ENCODE data around the gene TMEM259.

Gene TMEM259

DNA sequence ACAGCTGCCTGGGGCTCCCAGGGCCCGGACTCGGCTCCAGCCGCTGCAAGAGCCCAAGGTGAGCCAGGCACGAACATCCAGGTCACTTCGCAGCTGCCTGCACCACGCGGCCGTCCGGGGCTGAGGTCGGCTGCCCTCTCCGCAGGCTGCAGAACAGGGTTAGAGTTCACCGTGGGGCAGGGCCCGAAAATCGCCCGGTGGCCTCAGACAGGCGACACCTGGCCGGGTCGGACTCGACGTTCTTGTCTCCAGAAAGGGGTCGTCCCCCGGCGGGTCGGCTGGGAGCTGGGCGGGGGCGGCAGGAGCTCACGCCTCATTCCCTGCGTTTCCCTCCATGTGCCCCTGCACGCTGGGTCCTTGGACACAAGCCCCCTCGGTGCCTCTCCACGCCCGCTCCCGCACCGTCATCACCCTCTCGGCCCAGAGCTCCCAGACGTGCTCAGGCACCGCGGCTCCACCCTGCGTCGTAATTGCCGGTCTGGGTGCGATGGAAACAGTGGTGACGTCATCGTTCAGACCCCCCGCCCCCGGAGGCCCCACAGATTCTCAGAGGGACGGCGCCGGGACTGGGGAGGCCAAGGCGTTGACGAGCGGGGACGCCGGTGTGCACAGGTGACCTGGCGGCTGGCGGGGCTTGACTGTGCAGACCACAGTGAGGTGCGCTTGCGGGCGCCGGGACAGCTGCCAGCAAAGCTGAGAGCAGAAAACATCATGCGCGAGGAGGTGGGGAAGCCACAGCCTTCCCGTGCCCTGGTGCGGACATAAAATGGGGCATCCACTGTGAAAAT lies 24.7 kb downstream of the TMEM259 start:
- H3K27ac ChIP-seq (ENCODE audit: low read length): no peak overlapping the region
- peaks cover 11% of the 10 kb centered on the region for H3K4me1 ChIP-seq (ENCODE audit: control insufficient read depth, insufficient read depth, low read length)
- no peak overlapping the region for H3K9ac ChIP-seq (ENCODE audit: low read length in 2 of 2)
- H3K4me3 ChIP-seq (ENCODE audit: low read length in 2 of 2): no peak overlapping the region
- peaks cover 44 to 46% of the 10 kb centered on the region in 2 donors for H3K27me3 ChIP-seq (ENCODE audit: control insufficient read depth in 1 of 2, insufficient read depth in 2 of 2, low read length in 2 of 2)
- H3K36me3 ChIP-seq (ENCODE audit: control insufficient read depth in 2 of 2, insufficient read depth in 2 of 2, low read length in 2 of 2): no peaks in the 10 kb centered on the region
- no peaks in the 10 kb centered on the region for H3K9me3 ChIP-seq (ENCODE audit: control insufficient read depth in 2 of 2, low read length in 2 of 2)

DNA sequence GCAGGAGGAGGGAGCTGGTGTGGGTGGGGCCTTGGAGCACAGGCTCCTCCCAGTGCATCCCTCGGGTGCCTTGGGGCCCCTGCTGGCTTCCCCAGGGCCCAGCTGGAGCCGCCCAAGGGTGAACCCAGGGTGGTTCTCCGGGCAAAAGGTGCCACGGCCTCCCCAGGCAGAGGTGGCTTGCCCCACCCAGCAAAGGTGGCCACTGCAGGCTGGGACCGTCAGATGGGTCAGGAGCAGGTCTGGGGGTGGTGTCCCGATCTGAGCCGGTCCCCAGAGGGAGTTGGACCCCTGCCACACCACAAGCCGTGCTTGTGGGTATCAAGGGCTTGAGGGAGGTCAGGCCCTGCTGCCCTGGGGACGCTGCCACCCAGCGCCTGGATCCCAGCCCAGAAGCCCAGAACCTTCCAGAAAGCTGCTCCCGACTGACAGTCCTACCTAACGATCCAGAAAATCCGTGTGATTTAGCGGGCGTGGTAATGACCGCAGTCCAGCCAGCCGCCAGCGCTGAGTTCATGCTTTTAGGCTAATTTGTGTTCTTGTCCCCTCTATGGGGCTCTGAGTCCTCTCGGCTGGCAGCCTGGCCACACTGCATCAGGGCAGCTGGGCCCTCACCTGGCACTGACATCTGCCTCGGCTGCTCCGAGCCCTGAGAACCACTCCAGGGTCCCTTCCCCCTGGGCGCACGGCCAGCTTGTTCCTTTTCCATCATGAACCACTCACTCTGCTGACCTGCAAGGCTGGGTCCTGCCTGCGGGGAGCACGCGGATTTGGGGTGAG lies 25.7 kb downstream of the TMEM259 start:
- H3K4me1 ChIP-seq (ENCODE audit: control insufficient read depth, insufficient read depth, low read length): peaks cover 9% of the 10 kb centered on the region
- H3K9me3 ChIP-seq (ENCODE audit: control insufficient read depth in 2 of 2, low read length in 2 of 2): no peaks in the 10 kb centered on the region
- H3K9ac ChIP-seq (ENCODE audit: low read length in 2 of 2): no peak overlapping the region
- peaks cover 39 to 42% of the 10 kb centered on the region in 2 donors for H3K27me3 ChIP-seq (ENCODE audit: control insufficient read depth in 1 of 2, insufficient read depth in 2 of 2, low read length in 2 of 2)
- no peak overlapping the region for H3K4me3 ChIP-seq (ENCODE audit: low read length in 2 of 2)
- peaks cover 5 to 6% of the 10 kb centered on the region in 2 donors for H3K36me3 ChIP-seq (ENCODE audit: control insufficient read depth in 2 of 2, insufficient read depth in 2 of 2, low read length in 2 of 2)
- no peak overlapping the region for H3K27ac ChIP-seq (ENCODE audit: low read length)

- no peak overlapping the region for H3K4me3 ChIP-seq (ENCODE audit: low read length in 2 of 2)
- H3K36me3 ChIP-seq (ENCODE audit: control insufficient read depth in 2 of 2, insufficient read depth in 2 of 2, low read length in 2 of 2): peaks cover 7 to 11% of the 10 kb centered on the region in 2 donors
- peaks cover 7% of the 10 kb centered on the region for H3K4me1 ChIP-seq (ENCODE audit: control insufficient read depth, insufficient read depth, low read length)
- no peaks in the 10 kb centered on the region for H3K9me3 ChIP-seq (ENCODE audit: control insufficient read depth in 2 of 2, low read length in 2 of 2)
- no peak overlapping the region for H3K9ac ChIP-seq (ENCODE audit: low read length in 2 of 2)
- H3K27ac ChIP-seq (ENCODE audit: low read length): no peak overlapping the region
- H3K27me3 ChIP-seq (ENCODE audit: control insufficient read depth in 1 of 2, insufficient read depth in 2 of 2, low read length in 2 of 2): peaks cover 38 to 40% of the 10 kb centered on the region in 2 donors
These were observed 26.4 kb downstream of the TMEM259 start for GRCh38 chr19:994516-994915.

DNA sequence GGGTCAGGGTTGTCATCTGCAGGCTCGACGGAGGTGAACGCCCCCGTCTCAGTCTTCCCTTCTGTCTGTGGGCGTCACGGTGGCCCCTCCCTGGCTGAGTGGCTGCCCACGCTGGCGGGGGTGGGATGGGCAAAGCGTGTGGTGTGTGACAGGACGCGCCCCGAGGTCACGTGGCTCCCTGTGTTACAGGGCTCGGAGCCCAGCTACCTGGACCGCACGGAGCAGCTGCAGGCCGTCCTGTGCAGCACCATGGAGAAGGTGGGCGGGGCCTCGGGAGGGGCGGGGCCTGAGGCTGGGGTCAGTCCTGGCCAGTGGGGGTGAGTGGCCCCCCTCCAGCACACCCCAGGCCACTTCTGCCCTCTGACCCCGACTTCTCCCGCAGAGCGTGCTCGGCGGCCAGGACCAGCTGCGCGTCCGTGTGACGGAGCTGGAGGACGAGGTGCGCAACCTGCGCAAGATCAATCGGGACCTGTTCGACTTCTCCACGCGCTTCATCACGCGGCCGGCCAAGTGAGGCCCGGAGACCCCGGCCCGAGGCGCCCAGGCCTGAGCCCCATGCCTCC lies 27.0 kb downstream of the TMEM259 start:
- no peak overlapping the region for H3K9ac ChIP-seq (ENCODE audit: low read length in 2 of 2)
- H3K27me3 ChIP-seq (ENCODE audit: control insufficient read depth in 1 of 2, insufficient read depth in 2 of 2, low read length in 2 of 2): peaks cover 32 to 34% of the 10 kb centered on the region in 2 donors
- H3K27ac ChIP-seq (ENCODE audit: low read length): no peak overlapping the region
- no peak overlapping the region for H3K4me3 ChIP-seq (ENCODE audit: low read length in 2 of 2)
- H3K36me3 ChIP-seq (ENCODE audit: control insufficient read depth in 2 of 2, insufficient read depth in 2 of 2, low read length in 2 of 2): peaks cover 7 to 11% of the 10 kb centered on the region in 2 donors
- no peaks in the 10 kb centered on the region for H3K9me3 ChIP-seq (ENCODE audit: control insufficient read depth in 2 of 2, low read length in 2 of 2)
- H3K4me1 ChIP-seq (ENCODE audit: control insufficient read depth, insufficient read depth, low read length): peaks cover 7% of the 10 kb centered on the region

DNA sequence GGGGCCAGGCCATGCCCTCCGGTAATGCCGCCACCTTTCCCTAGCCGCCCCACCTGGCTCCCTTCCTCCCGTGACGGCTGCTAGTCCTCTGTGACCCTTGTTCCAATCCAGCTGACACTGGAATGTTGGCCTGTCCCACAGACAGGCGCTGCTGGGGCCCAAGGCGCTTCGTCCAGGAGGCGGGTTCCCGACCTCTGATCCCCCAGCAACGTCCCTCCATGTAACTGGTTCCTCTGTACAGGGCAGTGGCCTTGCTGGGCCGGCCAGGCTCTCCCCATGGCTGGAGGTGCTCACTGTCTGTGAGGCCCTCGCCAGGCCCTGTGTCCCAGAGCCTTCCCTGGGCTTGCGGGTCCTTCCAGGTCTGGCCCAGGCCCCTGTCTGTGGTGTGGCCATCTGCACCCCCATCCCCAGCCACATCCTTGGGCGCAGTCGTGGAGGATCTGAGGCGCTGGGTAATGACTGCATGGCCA lies 27.5 kb downstream of the TMEM259 start:
- Histone ChIP-seq H3K36me3 (ENCODE audit: control insufficient read depth in 2 of 2, insufficient read depth in 2 of 2, low read length in 2 of 2) (peaks cover 7 to 11% of the 10 kb centered on the region in 2 donors), H3K9me3 (ENCODE audit: control insufficient read depth in 2 of 2, low read length in 2 of 2) (no peaks in the 10 kb centered on the region), H3K9ac (ENCODE audit: low read length in 2 of 2) (no peak overlapping the region), H3K4me3 (ENCODE audit: low read length in 2 of 2) (no peak overlapping the region), H3K27me3 (ENCODE audit: control insufficient read depth in 1 of 2, insufficient read depth in 2 of 2, low read length in 2 of 2) (peaks cover 27 to 30% of the 10 kb centered on the region in 2 donors), H3K4me1 (ENCODE audit: control insufficient read depth, insufficient read depth, low read length) (peaks cover 7% of the 10 kb centered on the region), H3K27ac (ENCODE audit: low read length) (no peak overlapping the region)

GRCh38 chr19:992670-993055 lies 28.3 kb downstream of the TMEM259 start:
- Histone ChIP-seq H3K27ac (ENCODE audit: low read length) (no peak overlapping the region), H3K4me1 (ENCODE audit: control insufficient read depth, insufficient read depth, low read length) (peaks cover 7% of the 10 kb centered on the region), H3K4me3 (ENCODE audit: low read length in 2 of 2) (no peak overlapping the region), H3K9me3 (ENCODE audit: control insufficient read depth in 2 of 2, low read length in 2 of 2) (no peaks in the 10 kb centered on the region), H3K9ac (ENCODE audit: low read length in 2 of 2) (no peak overlapping the region), H3K27me3 (ENCODE audit: control insufficient read depth in 1 of 2, insufficient read depth in 2 of 2, low read length in 2 of 2) (peaks cover 23 to 24% of the 10 kb centered on the region in 2 donors), H3K36me3 (ENCODE audit: control insufficient read depth in 2 of 2, insufficient read depth in 2 of 2, low read length in 2 of 2) (peaks cover 7 to 11% of the 10 kb centered on the region in 2 donors)

DNA sequence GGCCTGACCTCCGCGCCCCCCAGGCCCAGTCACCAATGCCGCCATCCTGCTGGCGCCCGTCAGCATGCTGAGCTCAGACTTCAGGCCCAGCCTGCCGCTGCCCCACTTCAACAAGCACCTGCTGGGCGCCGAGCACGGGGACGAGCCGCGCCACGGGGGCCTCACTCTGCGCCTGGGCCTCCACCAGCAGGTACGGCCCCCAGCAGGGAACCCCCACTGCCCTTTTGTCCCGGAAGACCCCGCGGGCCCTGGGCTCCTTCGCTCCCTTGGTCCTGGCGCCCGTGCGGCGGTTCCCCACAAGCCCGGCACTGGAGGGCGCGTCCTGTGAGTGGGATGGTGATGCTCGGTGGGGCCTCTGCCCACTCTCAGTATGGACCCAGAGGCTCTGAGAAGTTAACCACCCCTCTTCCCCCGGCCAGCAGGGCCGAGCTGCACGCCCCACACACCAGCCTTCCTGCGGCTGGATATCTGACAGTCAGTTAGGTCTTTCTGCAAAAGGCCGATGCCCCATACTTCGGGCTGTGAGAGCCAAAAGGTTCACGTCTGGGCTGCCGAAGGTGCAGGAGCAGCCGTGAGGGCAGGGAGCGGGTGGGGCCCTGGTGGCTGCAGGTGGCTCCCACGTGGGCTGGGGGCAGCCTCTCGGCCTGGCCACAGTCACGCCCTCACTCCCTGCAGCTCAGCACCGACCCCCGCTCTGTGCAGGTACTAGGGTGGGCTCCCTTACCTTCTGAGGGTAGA lies 28.8 kb downstream of the TMEM259 start:
- H3K27ac ChIP-seq (ENCODE audit: low read length): no peak overlapping the region
- H3K36me3 ChIP-seq (ENCODE audit: control insufficient read depth in 2 of 2, insufficient read depth in 2 of 2, low read length in 2 of 2): peaks cover 7 to 14% of the 10 kb centered on the region in 2 donors
- no peak overlapping the region for H3K9ac ChIP-seq (ENCODE audit: low read length in 2 of 2)
- no peak overlapping the region for H3K4me3 ChIP-seq (ENCODE audit: low read length in 2 of 2)
- no peaks in the 10 kb centered on the region for H3K9me3 ChIP-seq (ENCODE audit: control insufficient read depth in 2 of 2, low read length in 2 of 2)
- H3K4me1 ChIP-seq (ENCODE audit: control insufficient read depth, insufficient read depth, low read length): peaks cover 7% of the 10 kb centered on the region
- H3K27me3 ChIP-seq (ENCODE audit: control insufficient read depth in 1 of 2, insufficient read depth in 2 of 2, low read length in 2 of 2): peaks cover 18 to 19% of the 10 kb centered on the region in 2 donors

- peaks cover 4% of the 10 kb centered on the region for H3K4me1 ChIP-seq (ENCODE audit: control insufficient read depth, insufficient read depth, low read length)
- no peaks in the 10 kb centered on the region for H3K9me3 ChIP-seq (ENCODE audit: control insufficient read depth in 2 of 2, low read length in 2 of 2)
- H3K9ac ChIP-seq (ENCODE audit: low read length in 2 of 2): no peak overlapping the region
- peaks cover 14% of the 10 kb centered on the region in 2 donors for H3K27me3 ChIP-seq (ENCODE audit: control insufficient read depth in 1 of 2, insufficient read depth in 2 of 2, low read length in 2 of 2)
- H3K36me3 ChIP-seq (ENCODE audit: control insufficient read depth in 2 of 2, insufficient read depth in 2 of 2, low read length in 2 of 2): peaks cover 7 to 17% of the 10 kb centered on the region in 2 donors
- H3K4me3 ChIP-seq (ENCODE audit: low read length in 2 of 2): no peak overlapping the region
- no peak overlapping the region for H3K27ac ChIP-seq (ENCODE audit: low read length)
These were observed 29.6 kb downstream of the TMEM259 start for GRCh38 chr19:991174-991931.

- H3K4me1 ChIP-seq (ENCODE audit: control insufficient read depth, insufficient read depth, low read length): no peaks in the 10 kb centered on the region
- peaks cover 8% of the 10 kb centered on the region in 2 donors for H3K27me3 ChIP-seq (ENCODE audit: control insufficient read depth in 1 of 2, insufficient read depth in 2 of 2, low read length in 2 of 2)
- H3K4me3 ChIP-seq (ENCODE audit: low read length in 2 of 2): no peak overlapping the region
- H3K9ac ChIP-seq (ENCODE audit: low read length in 2 of 2): no peak overlapping the region
- no peak overlapping the region for H3K27ac ChIP-seq (ENCODE audit: low read length)
- peaks cover 7 to 17% of the 10 kb centered on the region in 2 donors for H3K36me3 ChIP-seq (ENCODE audit: control insufficient read depth in 2 of 2, insufficient read depth in 2 of 2, low read length in 2 of 2)
- H3K9me3 ChIP-seq (ENCODE audit: control insufficient read depth in 2 of 2, low read length in 2 of 2): no peaks in the 10 kb centered on the region
These were observed 30.2 kb downstream of the TMEM259 start for GRCh38 chr19:990746-991145.
